OCI-LY3 (cell line): ENCODE data around the gene NPEPL1.

Experiments used
- H2AFZ ChIP-seq: fragments of 200-600, 300-600 bp; shearing (Covaris generic); 2 replicates; pipeline ENCODE4 v1.6.0; 2014; ENCODE audit warnings: antibody characterized with exemption, low read depth, low read length
- H3K27ac ChIP-seq: fragments of 200-600, 300-600 bp; sonication (generic); 2 replicates; pipeline ENCODE4 v1.5.1; 2014; ENCODE audit warnings: mild to moderate bottlenecking, low read length, moderate library complexity, mixed read lengths
- H3K27me3 ChIP-seq: fragments of 200-600, 300-600 bp; sonication (generic); 2 replicates; pipeline ENCODE4 v1.6.1; 2014; ENCODE audit warnings: low read depth, low read length, mixed read lengths
- H3K36me3 ChIP-seq: fragments of 200-600, 300-600 bp; sonication (generic); replicated peaks from 2 replicates; pipeline ENCODE3; 2014; ENCODE audit warnings: low read depth, low read length, mixed read lengths
- H3K4me1 ChIP-seq: fragments of 300-600, 200-600 bp; sonication (generic); 2 replicates; pipeline ENCODE4 v1.6.1; 2014; ENCODE audit warnings: low read length, mixed read lengths
- H3K4me2 ChIP-seq: fragments of 200-600, 300-600 bp; sonication (generic); 2 replicates; pipeline ENCODE4 v1.6.1; 2014; ENCODE audit warnings: low read length, mixed read lengths
- H3K4me3 ChIP-seq: fragments of 300-600, 200-600 bp; sonication (generic); 2 replicates; pipeline ENCODE4 v1.5.1; 2014; ENCODE audit warnings: antibody characterized with exemption, mild to moderate bottlenecking, low read length, moderate library complexity
- H3K79me2 ChIP-seq: fragments of 300-600, 200-600 bp; shearing (Covaris generic); 2 replicates; pipeline ENCODE4 v1.6.1; 2014; ENCODE audit warnings: mild to moderate bottlenecking, low read length, mixed read lengths
- H3K9ac ChIP-seq: fragments of 300-600, 200-600 bp; shearing (Covaris generic); 2 replicates; pipeline ENCODE4 v1.6.0; 2014; ENCODE audit warnings: mild to moderate bottlenecking, low read length, moderate library complexity
- H3K9me3 ChIP-seq: fragments of 200-600, 300-600 bp; shearing (Covaris generic); 2 replicates; pipeline ENCODE4 v1.6.1; 2014; ENCODE audit warnings: low read length, mixed read lengths; ENCODE audit not compliant: insufficient read depth
- H4K20me1 ChIP-seq: fragments of 200-600, 300-600 bp; sonication (generic); 2 replicates; pipeline ENCODE4 v1.6.1; 2016; ENCODE audit warnings: low read length, mixed read lengths; ENCODE audit not compliant: insufficient read depth
- CTCF ChIP-seq: fragments of 200-600, 300-600 bp; sonication (generic); IDR thresholded peaks from 2 replicates; pipeline ENCODE4 v1.5.1; 2014; ENCODE audit warnings: antibody characterized with exemption, low read length, low read depth
- EZH2phosphoT487 ChIP-seq: fragments of 200-600 bp; shearing (Covaris generic); IDR thresholded peaks from 2 replicates; pipeline ENCODE4 v1.6.1; 2018; ENCODE audit warnings: antibody characterized with exemption, mixed run types, low read depth

NPEPL1 gene

GRCh38 chr20:58709013-58709702, 16.6 kb downstream of the NPEPL1 start:
- Histone ChIP-seq H2AFZ (no peak overlapping the region), H3K27me3 (no peaks in the 10 kb centered on the region), H3K9me3 (no peaks in the 10 kb centered on the region), H3K4me2 (no peak overlapping the region), H3K4me3 (no peak overlapping the region), H3K9ac (no peak overlapping the region), H3K27ac (no peak overlapping the region), H4K20me1 (no peaks in the 10 kb centered on the region), H3K36me3 (peaks cover 10% of the 10 kb centered on the region), H3K4me1 (no peaks in the 10 kb centered on the region), H3K79me2 (no peaks in the 10 kb centered on the region)
- TF ChIP-seq CTCF, result no peak
- TF ChIP-seq EZH2phosphoT487, result no peak

GRCh38 chr20:58709703-58710039, 17.1 kb downstream of the NPEPL1 start:
- Histone ChIP-seq H3K36me3 (peaks cover 10% of the 10 kb centered on the region), H3K4me1 (no peaks in the 10 kb centered on the region), H3K27ac (no peak overlapping the region), H4K20me1 (no peaks in the 10 kb centered on the region), H3K4me3 (no peak overlapping the region), H3K4me2 (no peak overlapping the region), H2AFZ (no peak overlapping the region), H3K79me2 (no peaks in the 10 kb centered on the region), H3K9ac (no peak overlapping the region), H3K27me3 (no peaks in the 10 kb centered on the region), H3K9me3 (no peaks in the 10 kb centered on the region)
- TF ChIP-seq EZH2phosphoT487 (no peak), CTCF (no peak)

GRCh38 chr20:58710481-58711265, 18.1 kb downstream of the NPEPL1 start:
- TF ChIP-seq CTCF (no peak), EZH2phosphoT487 (no peak)
- Histone ChIP-seq H3K79me2 (no peaks in the 10 kb centered on the region), H3K27ac (no peak overlapping the region), H3K9me3 (no peaks in the 10 kb centered on the region), H3K27me3 (no peaks in the 10 kb centered on the region), H2AFZ (no peak overlapping the region), H3K36me3 (peaks cover 4% of the 10 kb centered on the region), H3K4me2 (no peak overlapping the region), H3K9ac (no peak overlapping the region), H3K4me3 (no peak overlapping the region), H4K20me1 (no peaks in the 10 kb centered on the region), H3K4me1 (no peaks in the 10 kb centered on the region)

- peaks cover 2% of the 10 kb centered on the region for H3K36me3 ChIP-seq
- TF ChIP-seq EZH2phosphoT487, result no peak
- no peak for TF ChIP-seq CTCF
- H3K4me2 ChIP-seq, result no peak overlapping the region
- H2AFZ ChIP-seq, result no peak overlapping the region
- H3K27me3 ChIP-seq, result no peaks in the 10 kb centered on the region
- H3K9ac ChIP-seq, result no peak overlapping the region
- no peaks in the 10 kb centered on the region for H3K9me3 ChIP-seq
- H3K4me1 ChIP-seq, result no peaks in the 10 kb centered on the region
- H4K20me1 ChIP-seq, result no peaks in the 10 kb centered on the region
- H3K79me2 ChIP-seq, result no peaks in the 10 kb centered on the region
- no peak overlapping the region for H3K27ac ChIP-seq
- no peak overlapping the region for H3K4me3 ChIP-seq
Observed at GRCh38 chr20:58711266-58712051, 18.9 kb downstream of the NPEPL1 start.
